ENCODE measurements around the gene RANBP2. TPM values are rescaled to one million over a fixed set of nuclear protein-coding genes. Genes with fewer than 3 reads are reported as not detected.
"Not testable (repeated sequence)": the region's sequence is repeated elsewhere in the genome, so short reads cannot be mapped to it uniquely, and the experiment has no call there.

Gene RANBP2
- 10 to 100 TPM; 54.8 to 81.6 TPM for total RNA-seq

- Mint-ChIP-seq H3K36me3 (ENCODE audit: low read depth) (peaks cover 28% of the 10 kb centered on the region), H3K4me3 (peak within 1 kb of the TSS; percentile 99), H3K27me3 (no peaks in the 10 kb centered on the region), H3K9me3 (no peaks in the 10 kb centered on the region), H3K27ac (peak within 1 kb of the TSS; percentile 98), H3K4me1 (peaks cover 6% of the 10 kb centered on the region)
- ATAC-seq (replicated peaks): peak; percentile 99
Measured at GRCh38 chr2:108719149-108720044, at the start of gene RANBP2. Gene RANBP2, plus strand, starts transcription at chr2:108719482. Its CDS starts 125 bp downstream, at chr2:108719607.

GRCh38 chr2:108670282-108670681 lies 49.0 kb upstream of the RANBP2 start:
- ATAC-seq (replicated peaks); H3K27ac Mint-ChIP-seq; H3K9me3 Mint-ChIP-seq; H3K4me3 Mint-ChIP-seq; H3K4me1 Mint-ChIP-seq; H3K27me3 Mint-ChIP-seq: not testable (repeated sequence)
- H3K36me3 Mint-ChIP-seq (ENCODE audit: low read depth): peaks cover 46% of the 10 kb centered on the region

- H3K27ac Mint-ChIP-seq; H3K27me3 Mint-ChIP-seq; ATAC-seq (replicated peaks); H3K9me3 Mint-ChIP-seq; H3K4me1 Mint-ChIP-seq; H3K4me3 Mint-ChIP-seq: not testable (repeated sequence)
- H3K36me3 Mint-ChIP-seq (ENCODE audit: low read depth): peaks cover 57% of the 10 kb centered on the region
Measured at GRCh38 chr2:108672200-108672805, 47.0 kb upstream of the RANBP2 start.

GRCh38 chr2:108676522-108676921 lies 42.8 kb upstream of the RANBP2 start:
- H3K4me1 Mint-ChIP-seq; H3K27me3 Mint-ChIP-seq; ATAC-seq (replicated peaks); H3K4me3 Mint-ChIP-seq; H3K9me3 Mint-ChIP-seq; H3K27ac Mint-ChIP-seq: not testable (repeated sequence)
- peaks cover 75% of the 10 kb centered on the region for H3K36me3 Mint-ChIP-seq (ENCODE audit: low read depth)

- H3K27ac Mint-ChIP-seq; H3K9me3 Mint-ChIP-seq; H3K27me3 Mint-ChIP-seq; ATAC-seq (replicated peaks); H3K4me3 Mint-ChIP-seq; H3K4me1 Mint-ChIP-seq: not testable (repeated sequence)
- peaks cover 79% of the 10 kb centered on the region for H3K36me3 Mint-ChIP-seq (ENCODE audit: low read depth)
Measured at GRCh38 chr2:108677239-108677744, 42.0 kb upstream of the RANBP2 start.

- H3K9me3 Mint-ChIP-seq: not testable (repeated sequence)
Measured at GRCh38 chr2:108678198-108678651, 41.1 kb upstream of the RANBP2 start.

GRCh38 chr2:108680805-108681204 lies 38.5 kb upstream of the RANBP2 start:
- H3K9me3 Mint-ChIP-seq; H3K27ac Mint-ChIP-seq; H3K4me3 Mint-ChIP-seq; ATAC-seq (replicated peaks); H3K4me1 Mint-ChIP-seq; H3K27me3 Mint-ChIP-seq: not testable (repeated sequence)
- H3K36me3 Mint-ChIP-seq (ENCODE audit: low read depth): peaks cover 93% of the 10 kb centered on the region

More at GRCh38 chr2:108678198-108678651, 41.1 kb upstream of the RANBP2 start:
- not testable (repeated sequence) for H3K4me3 Mint-ChIP-seq; ATAC-seq (replicated peaks); H3K27me3 Mint-ChIP-seq; H3K4me1 Mint-ChIP-seq
- Mint-ChIP-seq H3K27ac (peak overlapping the region; percentile 52), H3K36me3 (ENCODE audit: low read depth) (peaks cover 84% of the 10 kb centered on the region)

- not testable (repeated sequence) for H3K9me3 Mint-ChIP-seq; ATAC-seq (replicated peaks); H3K27ac Mint-ChIP-seq; H3K27me3 Mint-ChIP-seq; H3K4me1 Mint-ChIP-seq; H3K4me3 Mint-ChIP-seq
- H3K36me3 Mint-ChIP-seq (ENCODE audit: low read depth): peaks cover 25% of the 10 kb centered on the region
Measured at GRCh38 chr2:108688818-108689756, 30.2 kb upstream of the RANBP2 start.

- not testable (repeated sequence) for H3K9me3 Mint-ChIP-seq, H3K27me3 Mint-ChIP-seq, H3K27ac Mint-ChIP-seq, H3K4me1 Mint-ChIP-seq, H3K4me3 Mint-ChIP-seq
- peak; percentile 63 for ATAC-seq (replicated peaks)
- peaks cover 16% of the 10 kb centered on the region for H3K36me3 Mint-ChIP-seq (ENCODE audit: low read depth)
Measured at GRCh38 chr2:108690001-108690400, 29.3 kb upstream of the RANBP2 start.

- H3K9me3 Mint-ChIP-seq: no peaks in the 10 kb centered on the region
- ATAC-seq (replicated peaks): no peak
- no peak overlapping the region for H3K27ac Mint-ChIP-seq
- peaks cover 2% of the 10 kb centered on the region for H3K36me3 Mint-ChIP-seq (ENCODE audit: low read depth)
- H3K4me3 Mint-ChIP-seq: no peak overlapping the region
- H3K27me3 Mint-ChIP-seq: no peaks in the 10 kb centered on the region
- H3K4me1 Mint-ChIP-seq: no peaks in the 10 kb centered on the region
Measured at GRCh38 chr2:108691447-108691846, 27.8 kb upstream of the RANBP2 start.

- no peak overlapping the region for H3K4me3 Mint-ChIP-seq
- no peak for ATAC-seq (replicated peaks)
- H3K36me3 Mint-ChIP-seq (ENCODE audit: low read depth): no peaks in the 10 kb centered on the region
- no peaks in the 10 kb centered on the region for H3K27me3 Mint-ChIP-seq
- no peaks in the 10 kb centered on the region for H3K4me1 Mint-ChIP-seq
- H3K9me3 Mint-ChIP-seq: no peaks in the 10 kb centered on the region
- H3K27ac Mint-ChIP-seq: no peak overlapping the region
Measured at GRCh38 chr2:108701208-108701607, 18.1 kb upstream of the RANBP2 start.

GRCh38 chr2:108701806-108702205 lies 17.5 kb upstream of the RANBP2 start:
- Mint-ChIP-seq H3K9me3 (no peaks in the 10 kb centered on the region), H3K27me3 (no peaks in the 10 kb centered on the region), H3K4me3 (no peak overlapping the region), H3K4me1 (no peaks in the 10 kb centered on the region), H3K36me3 (ENCODE audit: low read depth) (no peaks in the 10 kb centered on the region), H3K27ac (no peak overlapping the region)
- no peak for ATAC-seq (replicated peaks)

- Mint-ChIP-seq H3K4me1 (no peaks in the 10 kb centered on the region), H3K36me3 (ENCODE audit: low read depth) (no peaks in the 10 kb centered on the region), H3K27ac (no peak overlapping the region), H3K27me3 (no peaks in the 10 kb centered on the region), H3K4me3 (no peak overlapping the region), H3K9me3 (peaks cover 3% of the 10 kb centered on the region)
- no peak for ATAC-seq (replicated peaks)
Measured at GRCh38 chr2:108704871-108705270, 14.4 kb upstream of the RANBP2 start.

- ATAC-seq (replicated peaks): no peak
- no peak overlapping the region for H3K27ac Mint-ChIP-seq
- H3K9me3 Mint-ChIP-seq: peaks cover 3% of the 10 kb centered on the region
- H3K4me1 Mint-ChIP-seq: no peaks in the 10 kb centered on the region
- no peaks in the 10 kb centered on the region for H3K36me3 Mint-ChIP-seq (ENCODE audit: low read depth)
- no peak overlapping the region for H3K4me3 Mint-ChIP-seq
- H3K27me3 Mint-ChIP-seq: no peaks in the 10 kb centered on the region
Measured at GRCh38 chr2:108707300-108707699, 12.0 kb upstream of the RANBP2 start.

Data from activated T-helper 17 cell treated with anti-CD3 and anti-CD28 coated beads, Interleukin-2, amount 50 U/mL, for 72 hours (primary cell).